Stomach (tissue), 9 donors: ENCODE measurements around the gene F5. TPM values are rescaled to one million over a fixed set of nuclear protein-coding genes. Genes with fewer than 3 reads are reported as not detected.

ENCODE experiments used
- DNase-seq, 2 donors: peaks; one replicate each; pipeline versions ENCODE4 v3.0.0 to v3.0.0-alpha.2; 2013 to 2019
- H3K27ac ChIP-seq, 5 donors: fragments of 200-600 bp in 4 of 5; sonication (generic) in 4 of 5; one replicate each; pipeline ENCODE4 v1.5.1; 2013 to 2019; ENCODE audit warnings: mild to moderate bottlenecking in 1 of 5, moderate library complexity in 1 of 5
- H3K27me3 ChIP-seq, 3 donors: fragments of 200-600 bp; sonication (generic); one replicate each; pipeline ENCODE4 v1.5.1; 2017 to 2019; ENCODE audit warnings: mixed run types in 1 of 3
- H3K36me3 ChIP-seq, 4 donors: fragments of 200-600 bp; sonication (generic); 1 replicate in 3 of 4; 2 replicates in 1 of 4; pipeline ENCODE4 v1.5.1; 2016 to 2019
- H3K4me1 ChIP-seq, 4 donors: fragments of 200-600 bp; sonication (generic); one replicate each; pipeline ENCODE4 v1.5.1; 2016 to 2019
- H3K4me3 ChIP-seq, 4 donors: fragments of 200-600 bp; sonication (generic) in 3 of 4; one replicate each; pipeline ENCODE4 v1.5.1; 2016 to 2019; ENCODE audit warnings: mild to moderate bottlenecking in 1 of 4
- H3K9me3 ChIP-seq, 4 donors: fragments of 200-600 bp; sonication (generic); one replicate each; pipeline ENCODE4 v1.5.1; 2016 to 2019
- CTCF ChIP-seq, 7 experiments: fragments of 450-650 bp in 4 of 7; fragments of 200-600 bp in 3 of 7; sonication (generic) in 3 of 7; IDR thresholded peaks; one replicate each; pipeline ENCODE4 v1.5.1; 2016 to 2019; ENCODE audit warnings: antibody characterized with exemption in 7 of 7, control low read depth in 2 of 7, mild to moderate bottlenecking in 1 of 7
- EP300 ChIP-seq: sonication (generic); formaldehyde crosslinking; IDR thresholded peaks from one replicate; pipeline ENCODE4 v1.6.1; 2017; ENCODE audit warnings: antibody characterized with exemption
- POLR2A ChIP-seq, 4 donors: fragments of 450-650 bp; IDR thresholded peaks; one replicate each; pipeline ENCODE4 v1.6.1; 2016; ENCODE audit warnings: antibody characterized with exemption in 4 of 4, control low read depth in 2 of 4, mild to moderate bottlenecking in 1 of 4, moderate library complexity in 1 of 4
- POLR2AphosphoS5 ChIP-seq, 3 donors: sonication (generic); formaldehyde crosslinking; IDR thresholded peaks; one replicate each; pipeline ENCODE4 v1.6.1; 2016; ENCODE audit warnings: antibody characterized with exemption in 3 of 3
- WGBS, 5 donors: extraction: QIAGEN DNeasy Blood & Tissue Kit in 3 of 5; methylation state at CpG; one replicate each; pipeline versions ENCODE4 v1.1.5 to v1.1.7; 2013 to 2018; 5-methylcytosine and 5-hydroxymethylcytosine counted together
- intact Hi-C: fragments of 100-400 bp; cut with DNase I; formaldehyde crosslinking; loops from one replicate; pipeline ENCODE4 v1.15.1; 2023; ENCODE audit warnings: low total_unique reads
- polyA plus RNA-seq, 3 donors: library from polyadenylated mRNA; stranded (reverse); fragments of 200-250 nt; gene quantifications; one replicate each; pipeline ENCODE4 v1.2.3, GENCODE V29; 2013
- total RNA-seq, 5 donors: library from RNA; depleted of rRNA; stranded (reverse); fragments of >200 nt; gene quantifications; one replicate each; pipeline versions ENCODE4 v1.1.0 to v1.2.3, GENCODE V29; 2014 to 2016
- donor health status: healthy with polysubstance abuse.
- donor health status: Bipolar disorder and iron deficiency.
- donor health status: healthy.

Gene F5
- total and polyA plus RNA-seq, 8 donors, result 0.06 to 4.8 (median 1.0) TPM; not detected in 2

- intact Hi-C loops, result no loop called here
- Histone ChIP-seq H3K9me3 (no peaks in the 10 kb centered on the region), H3K4me1 (no peaks in the 10 kb centered on the region), H3K27me3 (no peaks in the 10 kb centered on the region), H3K27ac (no peak overlapping the region), H3K4me3 (no peak overlapping the region), H3K36me3 (no peaks in the 10 kb centered on the region)
- TF ChIP-seq POLR2A (IDR thresholded peaks at IDR 0.05), result no peak
- no peak for TF ChIP-seq CTCF (IDR thresholded peaks at IDR 0.05)
- no peak for TF ChIP-seq EP300
- no peak for TF ChIP-seq POLR2AphosphoS5 (IDR thresholded peaks at IDR 0.05)
- DNase-seq, result no peak
Observed at GRCh38 chr1:169495046-169495775, 91.1 kb downstream of the F5 start.

- no peak for DNase-seq
- Histone ChIP-seq H3K36me3 (no peaks in the 10 kb centered on the region), H3K4me1 (no peaks in the 10 kb centered on the region), H3K9me3 (no peaks in the 10 kb centered on the region), H3K27ac (no peak overlapping the region), H3K27me3 (no peaks in the 10 kb centered on the region), H3K4me3 (no peak overlapping the region)
- WGBS, 5 donors, result 95 to 97% (median 96%) methylated on average over 3 of the region's 3 CpGs
- intact Hi-C loops, result no loop called here
- TF ChIP-seq CTCF (IDR thresholded peaks at IDR 0.05), result no peak
- no peak for TF ChIP-seq POLR2A (IDR thresholded peaks at IDR 0.05)
- TF ChIP-seq POLR2AphosphoS5 (IDR thresholded peaks at IDR 0.05), result no peak
- no peak for TF ChIP-seq EP300
Observed at GRCh38 chr1:169494343-169494742, 91.9 kb downstream of the F5 start.

GRCh38 chr1:169493251-169493650 is 93.0 kb downstream of the F5 start:
- intact Hi-C loops, result no loop called here
- 83 to 90% (median 90%) methylated on average over 1 of the region's 1 CpG for WGBS, 5 donors
- Histone ChIP-seq H3K27me3 (no peaks in the 10 kb centered on the region), H3K4me3 (no peak overlapping the region), H3K9me3 (no peaks in the 10 kb centered on the region), H3K27ac (no peak overlapping the region), H3K36me3 (no peaks in the 10 kb centered on the region), H3K4me1 (peaks cover 0 to 2% (median 0%) of the 10 kb centered on the region in 4 donors)
- no peak for DNase-seq
- TF ChIP-seq CTCF (IDR thresholded peaks at IDR 0.05) (no peak), EP300 (no peak), POLR2AphosphoS5 (IDR thresholded peaks at IDR 0.05) (no peak), POLR2A (IDR thresholded peaks at IDR 0.05) (no peak)

- no peak for DNase-seq
- peaks cover 4 to 16% (median 11%) of the 10 kb centered on the region in 4 donors for H3K4me1 ChIP-seq
- intact Hi-C loops, result no loop called here
- TF ChIP-seq POLR2AphosphoS5 (IDR thresholded peaks at IDR 0.05), result no peak
- TF ChIP-seq EP300, result no peak
- no peak for TF ChIP-seq POLR2A (IDR thresholded peaks at IDR 0.05)
- no peak for TF ChIP-seq CTCF (IDR thresholded peaks at IDR 0.05)
- no peak overlapping the region for H3K27ac ChIP-seq
- no peaks in the 10 kb centered on the region for H3K36me3 ChIP-seq
- H3K27me3 ChIP-seq, result no peaks in the 10 kb centered on the region
- H3K9me3 ChIP-seq, result no peaks in the 10 kb centered on the region
- WGBS, 5 donors, result 81 to 91% (median 85%) methylated on average over 3 of the region's 3 CpGs
- no peak overlapping the region for H3K4me3 ChIP-seq
Observed at GRCh38 chr1:169491845-169492281, 94.4 kb downstream of the F5 start.
